ENCODE data around the gene CYB561D2. TPM values are rescaled to one million over a fixed set of nuclear protein-coding genes. Genes with fewer than 3 reads are reported as not detected.
A peak's percentile ranks its signal among the peaks of the same experiment; 100 is the strongest.

CYB561D2 gene
- total and polyA plus RNA-seq, 2 of the 13 experiments (the other 11 are each of a cell fraction or from before 2014, with no cell fraction given): 11.1 to 17.2 TPM

- TF ChIP-seq TAF15 (IDR thresholded peaks at IDR 0.05; ENCODE audit: low read depth, low read length, poor library complexity, severe bottlenecking) (no peak), ERF (CRISPR knock-in tag; IDR thresholded peaks at IDR 0.05) (no peak; the same call in 1 of the 2 replicates), ZNF382 (CRISPR knock-in tag; IDR thresholded peaks at IDR 0.05; ENCODE audit: borderline replicate concordance) (no peak), PBX3 (CRISPR knock-in tag; IDR thresholded peaks at IDR 0.05; ENCODE audit: borderline replicate concordance) (no peak), ZNF496 (CRISPR knock-in tag; IDR thresholded peaks at IDR 0.05; ENCODE audit: insufficient replicate concordance) (no peak), THRA (CRISPR knock-in tag; IDR thresholded peaks at IDR 0.05; ENCODE audit: borderline replicate concordance) (peak; percentile 92; the same call in 1 of the 2 replicates), ZNF747 (CRISPR knock-in tag; IDR thresholded peaks at IDR 0.05; ENCODE audit: borderline replicate concordance) (no peak), SKIL (CRISPR knock-in tag; IDR thresholded peaks at IDR 0.05; ENCODE audit: borderline replicate concordance) (peak; percentile 57; the same call in 1 of the 2 replicates), ZBTB21 (CRISPR knock-in tag; IDR thresholded peaks at IDR 0.05) (no peak), FOSL2 (CRISPR knock-in tag; IDR thresholded peaks at IDR 0.05) (no peak; the same call in 1 of the 2 replicates), ZNF230 (CRISPR knock-in tag; IDR thresholded peaks at IDR 0.05) (no peak), KDM6A (CRISPR knock-in tag; IDR thresholded peaks at IDR 0.05; ENCODE audit: low read depth) (peak; percentile 71; the same call in 1 of the 2 replicates), ZKSCAN1 (IDR thresholded peaks at IDR 0.05; ENCODE audit: low read length) (no peak), ZNF274 (CRISPR knock-in tag; IDR thresholded peaks at IDR 0.05) (0 out of 2 replicates have a peak, but pooled peaks have one; percentile 26), ATF5 (CRISPR knock-in tag; IDR thresholded peaks at IDR 0.05; ENCODE audit: low read depth) (no peak), TFAP4 (IDR thresholded peaks at IDR 0.05; ENCODE audit: borderline replicate concordance, low read depth) (0 out of 2 replicates have a peak, but pooled peaks have one; percentile 15), NFE2L2 (IDR thresholded peaks at IDR 0.05; ENCODE audit: low read length) (no peak), FOXK2 (IDR thresholded peaks at IDR 0.05) (peak; percentile 99)
- TF ChIP-seq, protein P1, sequence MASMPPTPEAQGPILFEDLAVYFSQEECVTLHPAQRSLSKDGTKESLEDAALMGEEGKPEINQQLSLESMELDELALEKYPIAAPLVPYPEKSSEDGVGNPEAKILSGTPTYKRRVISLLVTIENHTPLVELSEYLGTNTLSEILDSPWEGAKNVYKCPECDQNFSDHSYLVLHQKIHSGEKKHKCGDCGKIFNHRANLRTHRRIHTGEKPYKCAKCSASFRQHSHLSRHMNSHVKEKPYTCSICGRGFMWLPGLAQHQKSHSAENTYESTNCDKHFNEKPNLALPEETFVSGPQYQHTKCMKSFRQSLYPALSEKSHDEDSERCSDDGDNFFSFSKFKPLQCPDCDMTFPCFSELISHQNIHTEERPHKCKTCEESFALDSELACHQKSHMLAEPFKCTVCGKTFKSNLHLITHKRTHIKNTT (CRISPR knock-in tag; IDR thresholded peaks at IDR 0.05): no peak
- TF ChIP-seq, protein P2, sequence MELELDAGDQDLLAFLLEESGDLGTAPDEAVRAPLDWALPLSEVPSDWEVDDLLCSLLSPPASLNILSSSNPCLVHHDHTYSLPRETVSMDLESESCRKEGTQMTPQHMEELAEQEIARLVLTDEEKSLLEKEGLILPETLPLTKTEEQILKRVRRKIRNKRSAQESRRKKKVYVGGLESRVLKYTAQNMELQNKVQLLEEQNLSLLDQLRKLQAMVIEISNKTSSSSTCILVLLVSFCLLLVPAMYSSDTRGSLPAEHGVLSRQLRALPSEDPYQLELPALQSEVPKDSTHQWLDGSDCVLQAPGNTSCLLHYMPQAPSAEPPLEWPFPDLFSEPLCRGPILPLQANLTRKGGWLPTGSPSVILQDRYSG (CRISPR knock-in tag; IDR thresholded peaks at IDR 0.05): peak; percentile 61; the same call in 1 of the 2 replicates
These were observed 29.1 kb upstream of the CYB561D2 start (continued) for GRCh38 chr3:50321336-50322114.
